K562 (cell line): ENCODE measurements around the gene CISD3. TPM values are rescaled to one million over a fixed set of nuclear protein-coding genes. Genes with fewer than 3 reads are reported as not detected.

ENCODE experiments used
- CBFA2T3 ChIP-seq: fragments of 450-650 bp; IDR thresholded peaks from 2 replicates; pipeline ENCODE4 v1.6.1; 2017
- CBFB ChIP-seq: sonication (generic); formaldehyde crosslinking; IDR thresholded peaks from 2 replicates; pipeline ENCODE4 v1.4.0; 2020; ENCODE audit warnings: mild to moderate bottlenecking, missing genetic modification reagents
- DNMT1 ChIP-seq: fragments of 450-650 bp; IDR thresholded peaks from 2 replicates; pipeline ENCODE4 v1.6.1; 2016; ENCODE audit warnings: antibody characterized with exemption, mild to moderate bottlenecking
- E2F3 ChIP-seq: fragments of 250-450 bp; sonication (Bioruptor Pico); IDR thresholded peaks from 2 replicates; pipeline ENCODE4 v1.4.0; 2020; ENCODE audit warnings: mild to moderate bottlenecking
- ELF2 ChIP-seq: fragments of 250-450 bp; sonication (Bioruptor Pico); IDR thresholded peaks from 2 replicates; pipeline ENCODE4 v1.5.0; 2021; ENCODE audit warnings: mild to moderate bottlenecking
- NFIX ChIP-seq: fragments of 250-450 bp; sonication (Bioruptor Pico); IDR thresholded peaks from 2 replicates; pipeline ENCODE4 v1.4.0; 2020; ENCODE audit warnings: low read depth, mild to moderate bottlenecking, moderate library complexity
- PBX2 ChIP-seq, 2 experiments: IDR thresholded peaks in 1 of 2; conservative IDR thresholded peaks in 1 of 2; 2 replicates each; pipeline ENCODE4 v1.6.1; 2016; ENCODE audit warnings: low read depth in 2 of 2, mild to moderate bottlenecking in 1 of 2, missing compliant biosample characterization in 1 of 2, missing genetic modification characterization in 1 of 2, moderate library complexity in 1 of 2
- RAD21 ChIP-seq, 2 experiments: fragments of 250-450 bp in 1 of 2; fragments of 450-650 bp in 1 of 2; sonication (Bioruptor Pico) in 1 of 2; formaldehyde crosslinking in 1 of 2; IDR thresholded peaks in 1 of 2; conservative IDR thresholded peaks in 1 of 2; 2 replicates each; pipeline versions ENCODE4 v1.4.0 to v1.8.0; 2020 to 2022; ENCODE audit warnings: mild to moderate bottlenecking in 2 of 2, moderate library complexity in 1 of 2
- RFX5 ChIP-seq: IDR thresholded peaks from 2 replicates; pipeline ENCODE4 v1.6.1; 2011; ENCODE audit warnings: low read depth, mild to moderate bottlenecking, improper control_type of control experiment, low read length
- TAF15 ChIP-seq: fragments of 200-400 bp; formaldehyde crosslinking; IDR thresholded peaks from 2 replicates; pipeline ENCODE4 v1.6.1; 2017; ENCODE audit warnings: mild to moderate bottlenecking, low read depth, low read length, moderate library complexity
- TCF3 ChIP-seq: sonication (generic); formaldehyde crosslinking; IDR thresholded peaks from 2 replicates; pipeline ENCODE4 v1.4.0; 2020; ENCODE audit warnings: mild to moderate bottlenecking, missing genetic modification reagents
- TCF7 ChIP-seq: sonication (generic); IDR thresholded peaks from 2 replicates; pipeline ENCODE4 v1.6.1; 2016; ENCODE audit warnings: antibody characterized with exemption, borderline replicate concordance
- ZNF140 ChIP-seq: fragments of 250-450 bp; sonication (Bioruptor Pico); IDR thresholded peaks from 2 replicates; pipeline ENCODE4 v1.8.0; 2021; ENCODE audit warnings: moderate library complexity, mild to moderate bottlenecking, inconsistent platforms
- ZNF165 ChIP-seq: fragments of 250-450 bp; sonication (Bioruptor Pico); IDR thresholded peaks from 2 replicates; pipeline ENCODE4 v1.4.0; 2020; ENCODE audit warnings: borderline replicate concordance
- ZNF398 ChIP-seq: fragments of 250-450 bp; sonication (Bioruptor Pico); IDR thresholded peaks from 2 replicates; pipeline ENCODE4 v1.8.0; 2021; ENCODE audit warnings: moderate library complexity, mild to moderate bottlenecking, inconsistent platforms
- ZNF655 ChIP-seq: fragments of 250-450 bp; sonication (Bioruptor Pico); IDR thresholded peaks from 2 replicates; pipeline ENCODE4 v1.5.0; 2021
- polyA plus RNA-seq, 8 experiments: library from polyadenylated mRNA; depleted of rRNA in 4 of 8; stranded (reverse) in 5 of 8; unstranded in 3 of 8; fragments of >200 nt; fragmentation: Nextera tagmentation in 2 of 8; fragmentation: Illumina TruSeq in 1 of 8; extraction: Ambion mirVana in 2 of 8; extraction: Trizol in 1 of 8; gene quantifications; 2 replicates each; pipeline versions ENCODE4 v1.2.1 to v1.2.3, GENCODE V29; 2011 to 2014; ENCODE audit warnings: inconsistent platforms in 1 of 8, missing spikeins in 1 of 8
- total RNA-seq, 7 experiments: library from RNA; depleted of rRNA in 6 of 7; stranded (reverse); fragments of >200 nt in 6 of 7; fragmentation: Illumina TruSeq in 2 of 7; extraction: Trizol in 2 of 7; gene quantifications; 2 replicates each; pipeline versions ENCODE4 v1.2.1 to v1.2.3, GENCODE V29; 2011 to 2021; ENCODE audit warnings: low replicate concordance in 1 of 7
- TF ChIP-seq, protein P1 (sequence below): fragments of 250-450 bp; sonication (Bioruptor Pico); IDR thresholded peaks from 2 replicates; pipeline ENCODE4 v1.8.0; 2022; ENCODE audit warnings: inconsistent platforms
- TF ChIP-seq, protein P2 (sequence below): IDR thresholded peaks from 2 replicates; pipeline ENCODE4 v1.6.1; 2014; ENCODE audit warnings: antibody characterized with exemption

CISD3 gene
- total and polyA plus RNA-seq, 9 of the 15 experiments (the other 6 are each of a cell fraction or from before 2014, with no cell fraction given), result 5.0 to 60.7 (median 15.7) TPM

GRCh38 chr17:38749223-38750043 is 19.3 kb downstream of the CISD3 start (continued):
- TF ChIP-seq PBX2 (CRISPR knock-in tag; IDR thresholded peaks at IDR 0.05; ENCODE audit: low read depth) (no peak), PBX2 (tag; conservative IDR thresholded peaks at IDR 0.05; ENCODE audit: low read depth) (no peak), RFX5 (no peak), TCF3 (CRISPR knock-in tag) (no peak), TAF15 (no peak), ELF2 (CRISPR knock-in tag) (no peak), ZNF398 (no peak), ZNF140 (CRISPR knock-in tag) (no peak), RAD21 (CRISPR knock-in tag; conservative IDR thresholded peaks at IDR 0.05 in 1 of 2, IDR thresholded peaks at IDR 0.05 in 1 of 2) (no peak), ZNF655 (CRISPR knock-in tag) (no peak), DNMT1 (no peak), E2F3 (CRISPR knock-in tag) (no peak; the same call in 1 of the 2 replicates), CBFB (CRISPR knock-in tag) (no peak), NFIX (no peak), CBFA2T3 (peak; percentile 14; the same call in 1 of the 2 replicates), ZNF165 (CRISPR knock-in tag) (no peak), TCF7 (peak; percentile 45; the same call in 1 of the 2 replicates)
- TF ChIP-seq, protein P1, sequence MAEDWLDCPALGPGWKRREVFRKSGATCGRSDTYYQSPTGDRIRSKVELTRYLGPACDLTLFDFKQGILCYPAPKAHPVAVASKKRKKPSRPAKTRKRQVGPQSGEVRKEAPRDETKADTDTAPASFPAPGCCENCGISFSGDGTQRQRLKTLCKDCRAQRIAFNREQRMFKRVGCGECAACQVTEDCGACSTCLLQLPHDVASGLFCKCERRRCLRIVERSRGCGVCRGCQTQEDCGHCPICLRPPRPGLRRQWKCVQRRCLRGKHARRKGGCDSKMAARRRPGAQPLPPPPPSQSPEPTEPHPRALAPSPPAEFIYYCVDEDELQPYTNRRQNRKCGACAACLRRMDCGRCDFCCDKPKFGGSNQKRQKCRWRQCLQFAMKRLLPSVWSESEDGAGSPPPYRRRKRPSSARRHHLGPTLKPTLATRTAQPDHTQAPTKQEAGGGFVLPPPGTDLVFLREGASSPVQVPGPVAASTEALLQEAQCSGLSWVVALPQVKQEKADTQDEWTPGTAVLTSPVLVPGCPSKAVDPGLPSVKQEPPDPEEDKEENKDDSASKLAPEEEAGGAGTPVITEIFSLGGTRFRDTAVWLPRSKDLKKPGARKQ (CRISPR knock-in tag), result peak; percentile 41; the same call in 1 of the 2 replicates
- TF ChIP-seq, protein P2, sequence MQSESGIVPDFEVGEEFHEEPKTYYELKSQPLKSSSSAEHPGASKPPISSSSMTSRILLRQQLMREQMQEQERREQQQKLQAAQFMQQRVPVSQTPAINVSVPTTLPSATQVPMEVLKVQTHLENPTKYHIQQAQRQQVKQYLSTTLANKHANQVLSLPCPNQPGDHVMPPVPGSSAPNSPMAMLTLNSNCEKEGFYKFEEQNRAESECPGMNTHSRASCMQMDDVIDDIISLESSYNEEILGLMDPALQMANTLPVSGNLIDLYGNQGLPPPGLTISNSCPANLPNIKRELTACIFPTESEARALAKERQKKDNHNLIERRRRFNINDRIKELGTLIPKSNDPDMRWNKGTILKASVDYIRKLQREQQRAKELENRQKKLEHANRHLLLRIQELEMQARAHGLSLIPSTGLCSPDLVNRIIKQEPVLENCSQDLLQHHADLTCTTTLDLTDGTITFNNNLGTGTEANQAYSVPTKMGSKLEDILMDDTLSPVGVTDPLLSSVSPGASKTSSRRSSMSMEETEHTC, result no peak
